GM21526 (cell line): Measurements from ENCODE around the gene EEPD1.

Experiments
- ATAC-seq: cut with Tn5 transposase; IDR thresholded peaks from one replicate; pipeline ENCODE4 v1.9.1; 2021; ENCODE audit warnings: moderate library complexity; ENCODE audit not compliant: unreplicated experiment, low FRiP score

The EEPD1 gene

DNA sequence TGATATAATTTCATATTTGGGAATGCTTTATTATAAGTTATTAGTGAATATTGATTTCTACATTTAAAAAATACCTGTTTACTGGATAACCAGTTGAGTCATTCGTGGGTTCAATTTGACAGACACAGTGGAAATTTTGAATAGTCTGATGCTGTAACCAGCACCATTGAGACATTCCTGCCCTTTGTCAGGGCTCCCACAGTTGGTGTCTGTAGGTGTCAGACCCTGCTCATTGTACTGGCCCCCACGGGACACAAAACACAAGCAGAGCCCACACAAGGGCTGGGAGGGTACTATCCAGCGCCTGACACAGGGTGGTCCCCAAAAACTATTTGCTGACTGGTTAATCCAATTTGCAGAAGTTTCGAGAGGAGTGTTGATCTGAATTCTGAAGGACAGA, 35.9 kb downstream of the EEPD1 start:
- no peak for ATAC-seq

GRCh38 chr7:36190447-36191291, 37.6 kb downstream of the EEPD1 start:
- no peak for ATAC-seq

- ATAC-seq: peak; percentile 29
These were observed 38.4 kb downstream of the EEPD1 start for GRCh38 chr7:36191292-36191920.

GRCh38 chr7:36192053-36192824, 39.2 kb downstream of the EEPD1 start:
- peak; percentile 62 for ATAC-seq

GRCh38 chr7:36192877-36193276, 39.8 kb downstream of the EEPD1 start:
- ATAC-seq: no peak

DNA sequence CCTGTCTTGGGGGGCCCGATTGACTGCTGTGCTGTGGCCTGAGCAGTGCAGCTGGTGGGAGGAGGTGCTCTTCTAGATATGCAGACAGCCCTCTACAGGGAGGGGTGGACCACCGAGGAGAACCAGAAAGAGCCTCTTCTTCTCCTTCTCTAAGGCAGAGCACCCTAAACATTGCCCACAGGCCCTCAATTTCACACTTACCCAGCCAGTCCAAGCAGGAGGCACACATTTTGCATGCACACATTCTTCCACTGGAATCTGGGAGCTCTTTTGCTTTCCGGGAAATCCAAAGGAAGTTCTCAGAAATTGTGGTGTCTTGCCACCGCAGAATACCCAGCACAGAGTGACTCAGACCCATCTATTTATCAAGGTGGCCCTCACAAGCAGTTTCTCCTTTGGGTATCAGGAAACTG, 45.8 kb downstream of the EEPD1 start:
- no peak for ATAC-seq

GRCh38 chr7:36199329-36199728, 46.3 kb downstream of the EEPD1 start:
- no peak for ATAC-seq

DNA sequence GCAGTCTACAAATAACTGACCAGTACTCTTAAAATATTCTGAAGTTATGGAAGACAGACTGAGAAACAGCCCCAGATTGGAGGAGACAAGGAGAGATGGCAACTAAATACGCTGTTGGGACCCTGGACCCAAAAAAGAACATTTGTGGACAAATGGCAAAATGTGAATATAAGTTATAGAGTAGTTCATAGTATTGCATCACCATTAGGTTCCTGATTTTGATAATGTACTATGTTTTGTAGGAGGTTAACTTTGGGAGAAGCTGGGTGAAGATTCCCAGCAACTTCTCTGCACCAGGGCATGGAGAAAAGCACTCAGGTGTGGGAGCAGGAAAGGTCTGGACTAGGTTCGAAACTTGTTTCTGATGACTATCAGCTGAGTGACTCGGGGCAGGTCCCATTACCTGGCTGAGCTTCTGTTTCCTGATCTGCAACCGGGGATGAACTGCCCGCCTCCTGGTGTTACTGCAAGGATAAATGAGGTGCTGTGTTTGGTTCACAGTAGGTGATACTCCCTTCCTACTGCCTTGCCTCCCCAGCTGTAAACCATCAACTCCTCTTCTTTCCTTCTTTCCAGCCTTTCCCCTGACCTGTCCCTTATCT, 48.2 kb downstream of the EEPD1 start:
- no peak for ATAC-seq

DNA sequence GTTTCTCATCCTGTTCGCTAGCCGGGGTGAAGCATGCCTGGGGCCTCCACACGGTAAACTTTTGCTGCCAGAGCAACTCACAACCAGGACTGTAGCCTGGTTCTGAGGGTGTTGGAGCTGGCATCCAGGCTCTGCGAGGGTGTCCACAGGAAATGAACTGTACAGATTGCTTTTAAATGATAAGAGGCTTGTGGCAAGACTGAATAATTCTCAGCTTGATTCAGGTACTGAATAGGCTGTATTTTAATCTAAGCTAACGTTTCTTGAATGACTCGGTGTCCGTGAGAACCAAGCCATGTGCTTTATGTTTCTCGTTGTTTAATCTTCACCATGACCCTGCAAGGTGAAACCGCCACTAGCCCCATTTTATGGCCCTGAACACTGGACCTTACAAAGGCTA, 49.3 kb downstream of the EEPD1 start:
- no peak for ATAC-seq

DNA sequence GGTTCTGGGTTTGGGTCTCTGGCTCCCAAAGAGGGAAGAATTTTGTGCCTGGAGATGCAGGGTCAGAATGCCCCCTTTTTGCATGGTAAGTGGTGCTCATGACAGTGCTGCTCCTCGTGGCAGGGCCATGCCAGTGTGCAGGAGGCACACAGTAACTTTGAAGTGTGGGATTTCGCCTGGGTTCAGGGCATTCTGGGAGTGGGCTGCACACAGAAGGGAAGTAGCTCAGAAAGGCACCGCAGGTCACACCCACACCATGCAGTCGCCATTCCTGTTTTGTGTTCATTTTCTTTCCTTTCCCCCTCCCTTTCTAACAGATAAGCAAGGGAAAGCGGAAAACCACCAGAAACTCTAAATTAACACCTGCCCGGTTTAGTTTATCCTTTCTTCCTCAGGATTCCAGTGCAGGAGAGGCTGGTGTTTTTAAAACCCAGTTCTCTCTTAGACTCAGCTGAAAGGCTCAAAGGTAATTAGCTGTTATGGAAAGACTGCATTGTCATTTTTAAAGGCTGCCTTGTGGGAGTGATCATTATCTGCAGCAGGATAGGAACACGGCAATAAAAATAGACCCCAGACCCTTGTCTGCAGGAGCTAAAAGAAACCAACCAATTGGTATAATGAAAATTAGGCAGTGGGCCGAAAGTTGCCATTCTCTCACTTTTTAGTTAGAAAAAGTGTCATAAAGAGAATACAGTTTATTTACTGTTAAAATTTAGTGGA, 50.2 kb downstream of the EEPD1 start:
- ATAC-seq: no peak

GRCh38 chr7:36204044-36204663, 51.1 kb downstream of the EEPD1 start:
- no peak for ATAC-seq

- ATAC-seq: no peak
These were observed 52.0 kb downstream of the EEPD1 start for GRCh38 chr7:36204929-36205635.

- ATAC-seq: no peak
These were observed 52.7 kb downstream of the EEPD1 start for GRCh38 chr7:36205803-36206202.

- ATAC-seq: no peak
These were observed 54.6 kb downstream of the EEPD1 start for GRCh38 chr7:36207451-36208291.

GRCh38 chr7:36208426-36208825, 55.4 kb downstream of the EEPD1 start:
- no peak for ATAC-seq

- ATAC-seq: no peak
These were observed 56.2 kb downstream of the EEPD1 start for GRCh38 chr7:36208997-36209813.

- no peak for ATAC-seq
These were observed 56.7 kb downstream of the EEPD1 start for GRCh38 chr7:36209814-36210183.
